Thymus (tissue), 11 donors: ENCODE measurements around the gene RPL19. TPM values are rescaled to one million over a fixed set of nuclear protein-coding genes. Genes with fewer than 3 reads are reported as not detected.
"Not testable (repeated sequence)": the region's sequence is repeated elsewhere in the genome, so short reads cannot be mapped to it uniquely, and the experiment has no call there.

Experiments
- DNase-seq, 9 donors: peaks; one replicate each; pipeline ENCODE4 v3.0.0-alpha.2; 2013; ENCODE audit warnings: low spot score in 9 of 9, low read depth in 6 of 9, missing footprints in 1 of 9
- H3K27ac ChIP-seq, 2 donors: one replicate each; pipeline ENCODE4 v1.5.1; 2013; ENCODE audit warnings: control low read depth in 1 of 2, low read depth in 1 of 2, low read length in 1 of 2, mild to moderate bottlenecking in 1 of 2, moderate library complexity in 1 of 2
- H3K27me3 ChIP-seq, 2 donors: one replicate each; pipeline ENCODE4 v1.5.1; 2013; ENCODE audit warnings: low read length in 1 of 2; ENCODE audit not compliant: control insufficient read depth in 2 of 2, insufficient read depth in 1 of 2
- H3K36me3 ChIP-seq, 2 donors: one replicate each; pipeline ENCODE4 v1.5.1; 2013; ENCODE audit warnings: low read length in 1 of 2, mild to moderate bottlenecking in 1 of 2, moderate library complexity in 1 of 2; ENCODE audit not compliant: control insufficient read depth in 2 of 2, insufficient read depth in 2 of 2
- H3K4me1 ChIP-seq, 2 donors: one replicate each; pipeline ENCODE4 v1.5.1; 2013; ENCODE audit warnings: low read length in 2 of 2; ENCODE audit not compliant: control insufficient read depth in 2 of 2, insufficient read depth in 2 of 2
- H3K4me3 ChIP-seq, 2 donors: one replicate each; pipeline ENCODE4 v1.5.1; 2013; ENCODE audit warnings: low read length in 2 of 2, control low read depth in 1 of 2, mild to moderate bottlenecking in 1 of 2
- H3K9me3 ChIP-seq, 2 donors: one replicate each; pipeline ENCODE4 v1.5.1; 2013; ENCODE audit warnings: low read length in 1 of 2, mild to moderate bottlenecking in 1 of 2; ENCODE audit not compliant: control insufficient read depth in 2 of 2, insufficient read depth in 1 of 2
- WGBS: extraction: QIAGEN DNeasy Blood & Tissue Kit; methylation state at CpG from one replicate; pipeline ENCODE4 v1.1.7; 2013; 5-methylcytosine and 5-hydroxymethylcytosine counted together
- polyA plus RNA-seq: library from polyadenylated mRNA; stranded (reverse); fragments of 200-250 nt; gene quantifications from one replicate; pipeline ENCODE4 v1.2.3, GENCODE V29; 2013
- total RNA-seq: library from RNA; stranded (reverse); fragments of 120-200 nt; gene quantifications from one replicate; pipeline ENCODE4 v1.2.4, GENCODE V29; 2013
- donor health status: healthy.

Gene RPL19
- total and polyA plus RNA-seq, 2 donors: 3,707 to 3,788 TPM

GRCh38 chr17:39168503-39168902 is 31.6 kb upstream of the RPL19 start:
- 98% methylated on average over 10 of the region's 10 CpGs for WGBS
- DNase-seq, H3K9me3 ChIP-seq, H3K4me3 ChIP-seq, H3K36me3 ChIP-seq, H3K27me3 ChIP-seq: not testable (repeated sequence)
- peaks cover 16 to 90% of the 10 kb centered on the region in 2 donors for H3K4me1 ChIP-seq
- H3K27ac ChIP-seq: peak overlapping the region; percentile 60 to 94

- Histone ChIP-seq H3K4me1 (peaks cover 20 to 91% of the 10 kb centered on the region in 2 donors), H3K27ac (peak overlapping the region; percentile 48 to 97), H3K9me3 (peaks cover 0 to 5% of the 10 kb centered on the region in 2 donors), H3K27me3 (peaks cover 0 to 5% of the 10 kb centered on the region in 2 donors), H3K4me3 (peak overlapping the region in 1 of 2 donors; percentile 7), H3K36me3 (no peaks in the 10 kb centered on the region)
- DNase-seq: no peak
- 73% methylated on average over 14 of the region's 14 CpGs for WGBS
These were observed 31.0 kb upstream of the RPL19 start for GRCh38 chr17:39169101-39169500.

- no peak for DNase-seq
- peaks cover 25 to 92% of the 10 kb centered on the region in 2 donors for H3K4me1 ChIP-seq
- H3K27me3 ChIP-seq: peaks cover 0 to 5% of the 10 kb centered on the region in 2 donors
- peak overlapping the region; percentile 7 to 52 for H3K4me3 ChIP-seq
- H3K9me3 ChIP-seq: peaks cover 0 to 8% of the 10 kb centered on the region in 2 donors
- H3K27ac ChIP-seq: peak overlapping the region; percentile 48 to 97
- 74% methylated on average over 3 of the region's 3 CpGs for WGBS
- no peaks in the 10 kb centered on the region for H3K36me3 ChIP-seq
These were observed 30.6 kb upstream of the RPL19 start for GRCh38 chr17:39169518-39169917.

- Histone ChIP-seq H3K36me3 (peaks cover 0 to 1% of the 10 kb centered on the region in 2 donors), H3K4me1 (peaks cover 29 to 97% of the 10 kb centered on the region in 2 donors), H3K27ac (peak overlapping the region; percentile 92 to 97), H3K9me3 (peaks cover 0 to 8% of the 10 kb centered on the region in 2 donors), H3K27me3 (peaks cover 0 to 5% of the 10 kb centered on the region in 2 donors), H3K4me3 (peak overlapping the region; percentile 34 to 52)
- peak in 4 of 9 donors; percentile 50 to 76 (median 52) for DNase-seq
- 13% methylated on average over 4 of the region's 4 CpGs for WGBS
These were observed 30.0 kb upstream of the RPL19 start for GRCh38 chr17:39170109-39170508.

GRCh38 chr17:39170558-39170957 is 29.5 kb upstream of the RPL19 start:
- peaks cover 0 to 5% of the 10 kb centered on the region in 2 donors for H3K36me3 ChIP-seq
- WGBS: 43% methylated on average over 6 of the region's 6 CpGs
- DNase-seq: peak in 1 of 9 donors; percentile 45
- peaks cover 0 to 8% of the 10 kb centered on the region in 2 donors for H3K9me3 ChIP-seq
- H3K4me1 ChIP-seq: peaks cover 31 to 96% of the 10 kb centered on the region in 2 donors
- H3K27me3 ChIP-seq: peaks cover 0 to 2% of the 10 kb centered on the region in 2 donors
- peak overlapping the region; percentile 92 to 97 for H3K27ac ChIP-seq
- peak overlapping the region; percentile 34 to 52 for H3K4me3 ChIP-seq

- 15% methylated on average over 5 of the region's 5 CpGs for WGBS
- peaks cover 12 to 19% of the 10 kb centered on the region in 2 donors for H3K36me3 ChIP-seq
- peak overlapping the region; percentile 32 to 52 for H3K4me3 ChIP-seq
- H3K9me3 ChIP-seq: peaks cover 0 to 8% of the 10 kb centered on the region in 2 donors
- H3K27me3 ChIP-seq: no peaks in the 10 kb centered on the region
- peaks cover 31 to 82% of the 10 kb centered on the region in 2 donors for H3K4me1 ChIP-seq
- DNase-seq: peak in 3 of 9 donors; percentile 37 to 78 (median 54)
- peak overlapping the region; percentile 92 to 97 for H3K27ac ChIP-seq
These were observed 28.1 kb upstream of the RPL19 start for GRCh38 chr17:39171933-39172332.

- Histone ChIP-seq H3K27ac (peak overlapping the region; percentile 89 to 97), H3K27me3 (no peaks in the 10 kb centered on the region), H3K9me3 (peaks cover 1 to 8% of the 10 kb centered on the region in 2 donors), H3K4me3 (peak overlapping the region; percentile 16 to 52), H3K4me1 (peaks cover 30 to 71% of the 10 kb centered on the region in 2 donors), H3K36me3 (peaks cover 24 to 30% of the 10 kb centered on the region in 2 donors)
- DNase-seq: peak in 5 of 9 donors; percentile 69 to 92 (median 79)
- WGBS: 5% methylated on average over 5 of the region's 5 CpGs
These were observed 27.0 kb upstream of the RPL19 start for GRCh38 chr17:39173080-39173479.

- H3K4me1 ChIP-seq: peaks cover 29 to 67% of the 10 kb centered on the region in 2 donors
- peak overlapping the region; percentile 89 to 97 for H3K27ac ChIP-seq
- H3K9me3 ChIP-seq: peaks cover 1 to 6% of the 10 kb centered on the region in 2 donors
- peaks cover 29 to 30% of the 10 kb centered on the region in 2 donors for H3K36me3 ChIP-seq
- H3K27me3 ChIP-seq: no peaks in the 10 kb centered on the region
- peak in 4 of 9 donors; percentile 58 to 84 (median 64) for DNase-seq
- 36% methylated on average over 10 of the region's 10 CpGs for WGBS
- H3K4me3 ChIP-seq: peak overlapping the region; percentile 16 to 52
These were observed 26.4 kb upstream of the RPL19 start for GRCh38 chr17:39173526-39174274.
